ENCODE data around the gene SLC22A5.

SLC22A5 gene

DNA sequence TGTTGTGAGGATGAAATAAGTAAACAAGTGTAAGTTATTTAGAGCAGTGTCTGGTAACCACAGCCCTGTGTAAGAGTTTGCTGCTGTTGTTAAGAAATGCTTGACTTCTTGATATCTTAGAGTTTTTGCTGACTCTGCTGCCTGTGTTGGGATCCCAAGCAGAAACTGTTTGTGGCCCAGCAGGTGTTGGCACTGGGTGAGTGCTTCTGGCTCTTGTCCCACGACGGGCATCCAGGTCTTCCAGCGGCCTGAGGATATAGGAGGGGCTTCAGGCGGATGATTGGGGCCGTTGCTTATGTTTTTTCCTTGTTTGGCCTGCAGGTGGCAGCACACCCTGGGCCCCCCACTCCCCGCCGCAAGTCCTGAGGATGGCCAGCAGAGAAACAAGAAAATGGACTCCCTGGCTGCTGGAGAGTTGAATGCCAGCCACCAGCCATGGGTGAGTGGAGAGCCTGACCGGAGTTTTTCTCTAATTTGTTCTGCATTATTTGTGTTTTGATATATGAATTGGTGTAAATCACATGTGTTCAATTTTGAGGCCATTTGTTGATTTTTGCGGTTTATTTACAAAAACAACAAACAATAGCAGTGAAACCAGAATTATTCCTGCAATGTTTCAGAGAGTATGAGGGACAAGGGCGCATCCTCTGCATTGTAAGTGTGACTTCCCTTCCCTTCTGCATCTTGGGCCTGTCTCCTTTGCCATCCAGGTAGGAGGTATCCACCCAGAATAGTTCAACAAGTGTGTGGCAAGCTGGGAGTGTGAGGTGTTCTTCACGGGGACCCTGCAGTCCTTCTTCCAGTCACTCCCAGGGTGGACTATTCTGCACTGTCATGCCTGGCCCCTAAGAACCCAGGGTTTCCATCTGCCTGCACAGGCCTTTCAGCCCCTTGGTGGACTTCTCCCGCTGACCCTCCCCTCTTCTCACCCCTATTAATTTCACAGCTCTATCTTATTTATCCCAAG lies 50.3 kb downstream of the SLC22A5 start:
- peak; percentile 59 for DNase-seq (ENCODE audit: low read depth)
- in situ Hi-C loops (cut with HindIII; ENCODE audit: low sequenced_read_pairs) = no loop called here
- H3K4me3 ChIP-seq (ENCODE audit: low read depth, low read length) = no peak overlapping the region
- TF ChIP-seq, protein P1, sequence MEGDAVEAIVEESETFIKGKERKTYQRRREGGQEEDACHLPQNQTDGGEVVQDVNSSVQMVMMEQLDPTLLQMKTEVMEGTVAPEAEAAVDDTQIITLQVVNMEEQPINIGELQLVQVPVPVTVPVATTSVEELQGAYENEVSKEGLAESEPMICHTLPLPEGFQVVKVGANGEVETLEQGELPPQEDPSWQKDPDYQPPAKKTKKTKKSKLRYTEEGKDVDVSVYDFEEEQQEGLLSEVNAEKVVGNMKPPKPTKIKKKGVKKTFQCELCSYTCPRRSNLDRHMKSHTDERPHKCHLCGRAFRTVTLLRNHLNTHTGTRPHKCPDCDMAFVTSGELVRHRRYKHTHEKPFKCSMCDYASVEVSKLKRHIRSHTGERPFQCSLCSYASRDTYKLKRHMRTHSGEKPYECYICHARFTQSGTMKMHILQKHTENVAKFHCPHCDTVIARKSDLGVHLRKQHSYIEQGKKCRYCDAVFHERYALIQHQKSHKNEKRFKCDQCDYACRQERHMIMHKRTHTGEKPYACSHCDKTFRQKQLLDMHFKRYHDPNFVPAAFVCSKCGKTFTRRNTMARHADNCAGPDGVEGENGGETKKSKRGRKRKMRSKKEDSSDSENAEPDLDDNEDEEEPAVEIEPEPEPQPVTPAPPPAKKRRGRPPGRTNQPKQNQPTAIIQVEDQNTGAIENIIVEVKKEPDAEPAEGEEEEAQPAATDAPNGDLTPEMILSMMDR (IDR thresholded peaks at IDR 0.05; ENCODE audit: low read depth, low read length, missing control alignments) = peak; percentile 78

DNA sequence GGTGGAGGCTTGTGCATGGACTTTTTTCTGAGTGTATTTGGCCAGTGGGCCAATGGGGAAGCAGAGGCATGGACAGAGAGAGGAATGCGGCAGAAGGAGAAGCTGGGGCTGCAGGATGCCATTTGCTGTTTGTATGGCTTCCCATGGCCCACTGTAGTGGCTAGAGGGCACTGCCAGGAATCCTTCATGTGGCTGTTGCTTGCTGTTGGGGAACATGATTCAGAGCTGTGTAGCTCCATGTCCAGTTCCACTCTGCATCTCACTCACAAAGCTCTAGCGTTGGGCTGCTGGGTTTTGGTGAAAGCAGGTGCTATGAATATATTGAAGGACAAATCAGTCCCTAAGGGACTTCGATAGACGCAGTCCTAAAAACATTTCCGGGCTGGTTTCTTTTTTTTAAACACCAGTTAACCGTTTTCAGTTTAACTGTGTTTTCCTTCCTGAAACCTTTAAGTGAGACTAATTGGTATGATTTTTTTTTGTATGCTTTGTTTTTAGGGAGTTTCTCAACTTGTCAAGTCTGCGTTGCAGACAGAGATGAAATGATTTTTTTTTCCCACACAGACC lies 51.3 kb downstream of the SLC22A5 start:
- TF ChIP-seq, protein P1 (IDR thresholded peaks at IDR 0.05; ENCODE audit: low read depth, low read length, missing control alignments) = no peak
- DNase-seq (ENCODE audit: low read depth) = no peak
- no peak overlapping the region for H3K4me3 ChIP-seq (ENCODE audit: low read depth, low read length)
- in situ Hi-C loops (cut with HindIII; ENCODE audit: low sequenced_read_pairs) = no loop called here

DNA sequence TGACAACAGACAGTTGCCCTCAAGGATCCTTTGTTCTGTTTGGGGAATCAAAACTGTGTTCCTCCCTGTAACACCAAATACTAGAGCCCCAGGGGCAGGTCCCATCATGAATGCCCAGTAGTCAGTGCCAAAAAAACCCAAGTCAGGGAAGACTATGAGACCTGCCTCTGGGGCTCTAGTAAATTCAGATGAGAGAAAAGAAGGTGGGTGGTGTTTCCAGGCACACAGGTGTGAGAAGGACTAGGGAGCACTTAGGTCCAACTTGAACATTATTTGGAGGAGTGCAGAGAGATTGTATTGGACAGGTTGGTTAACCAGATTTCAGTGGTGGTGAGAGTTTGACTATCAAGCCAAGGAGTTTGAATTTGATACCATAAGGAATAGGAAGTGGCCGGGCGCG lies 52.0 kb downstream of the SLC22A5 start:
- TF ChIP-seq, protein P1 (IDR thresholded peaks at IDR 0.05; ENCODE audit: low read depth, low read length, missing control alignments) = no peak
- in situ Hi-C loops (cut with HindIII; ENCODE audit: low sequenced_read_pairs) = no loop called here
- DNase-seq (ENCODE audit: low read depth) = no peak
- H3K4me3 ChIP-seq (ENCODE audit: low read depth, low read length) = no peak overlapping the region

DNA sequence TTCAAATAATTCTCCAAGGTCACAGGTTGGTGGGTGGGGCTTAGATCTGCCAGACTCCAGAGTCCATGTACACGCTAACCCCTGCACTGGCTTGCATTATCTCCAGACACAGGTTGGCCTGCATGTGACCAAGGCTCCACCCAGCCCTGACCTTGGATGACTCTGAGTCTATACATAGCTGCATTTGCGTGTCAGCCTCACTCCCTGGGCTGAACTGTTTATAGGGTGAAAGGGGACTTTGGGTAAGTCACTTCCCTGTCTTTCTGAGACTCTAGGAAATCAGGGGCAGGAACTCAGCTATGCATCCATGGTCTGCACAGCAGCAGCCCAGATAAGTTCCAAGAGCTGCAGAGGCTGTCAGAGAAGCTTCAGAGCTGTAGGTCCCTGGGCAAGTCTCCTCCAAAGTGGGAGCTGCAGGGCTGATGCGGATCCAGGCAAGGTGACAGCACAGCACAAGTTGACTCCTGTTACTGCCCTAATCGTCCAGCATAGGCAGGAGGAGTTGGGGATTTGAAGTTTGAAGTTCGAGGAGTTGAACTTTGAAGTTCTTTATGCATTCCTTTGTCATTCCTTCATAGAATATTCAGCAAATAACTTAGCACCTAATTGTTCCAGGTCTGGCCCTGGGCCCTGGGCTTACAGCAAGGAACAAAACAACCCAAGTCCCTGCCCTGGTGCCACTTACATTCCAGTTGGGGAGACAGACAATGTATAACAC lies 53.4 kb downstream of the SLC22A5 start:
- in situ Hi-C loops (cut with HindIII; ENCODE audit: low sequenced_read_pairs) = no loop called here
- DNase-seq (ENCODE audit: low read depth) = no peak
- TF ChIP-seq, protein P1 (IDR thresholded peaks at IDR 0.05; ENCODE audit: low read depth, low read length, missing control alignments) = no peak
- H3K4me3 ChIP-seq (ENCODE audit: low read depth, low read length) = no peak overlapping the region

DNA sequence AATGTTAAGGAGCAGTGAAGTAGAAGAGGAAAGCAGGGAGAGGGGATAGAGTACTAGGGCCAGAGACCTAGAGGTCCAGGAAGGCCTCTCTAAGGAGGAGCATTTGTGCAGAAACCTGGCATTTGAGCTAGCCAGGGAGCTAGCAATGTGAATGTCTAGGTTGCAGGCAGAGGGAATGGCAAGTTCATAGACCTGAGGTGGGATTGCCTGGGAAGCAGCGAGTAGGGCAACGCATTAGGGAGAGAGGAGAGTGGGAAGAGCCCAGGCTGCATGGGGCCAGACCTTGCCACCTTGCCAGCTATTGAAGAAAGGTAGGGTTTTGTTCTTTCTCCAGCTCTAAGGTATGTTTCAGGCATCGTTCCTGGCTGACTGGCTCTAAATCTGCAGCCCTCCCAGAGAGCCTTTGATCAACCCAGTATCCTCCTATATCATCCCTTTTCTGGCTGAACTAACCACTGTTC lies 54.0 kb downstream of the SLC22A5 start:
- H3K4me3 ChIP-seq (ENCODE audit: low read depth, low read length) = no peak overlapping the region
- TF ChIP-seq, protein P1 (IDR thresholded peaks at IDR 0.05; ENCODE audit: low read depth, low read length, missing control alignments) = no peak
- DNase-seq (ENCODE audit: low read depth) = no peak
- in situ Hi-C loops (cut with HindIII; ENCODE audit: low sequenced_read_pairs) = no loop called here

DNA sequence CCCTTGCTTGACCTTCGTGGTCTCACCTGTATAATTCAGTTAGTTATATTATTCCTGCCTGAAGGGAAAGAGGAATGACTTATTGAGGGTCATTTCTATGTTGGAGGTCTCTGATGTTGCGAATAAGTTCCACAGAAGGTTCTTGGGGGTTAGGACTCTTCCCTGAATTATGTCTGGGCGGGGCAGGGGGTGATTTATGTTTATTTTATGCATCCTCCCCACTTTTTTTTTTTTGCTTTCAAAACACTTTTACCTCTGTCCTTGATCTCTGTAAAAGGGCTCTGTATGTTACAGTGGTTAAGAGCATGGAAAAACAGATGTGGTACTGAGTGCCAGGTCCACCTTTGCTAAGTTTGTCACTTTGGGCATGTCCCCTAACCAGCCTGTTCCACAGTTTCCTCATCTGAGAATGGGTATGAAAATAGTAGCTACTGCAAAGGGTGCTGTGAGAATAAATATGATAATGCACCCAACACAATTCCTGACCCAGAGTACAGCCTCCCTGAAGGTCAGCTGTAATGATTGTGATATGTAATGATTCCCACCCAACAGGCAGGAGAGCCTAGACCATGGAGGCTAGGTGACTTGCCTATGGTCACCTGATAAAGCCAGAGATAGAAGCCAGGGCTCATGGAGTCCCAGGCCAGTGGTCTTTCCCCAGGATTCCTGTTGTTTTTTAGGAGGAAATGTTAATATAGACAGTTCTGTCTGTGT lies 54.8 kb downstream of the SLC22A5 start:
- DNase-seq (ENCODE audit: low read depth) = no peak
- in situ Hi-C loops (cut with HindIII; ENCODE audit: low sequenced_read_pairs) = no loop called here
- TF ChIP-seq, protein P1 (IDR thresholded peaks at IDR 0.05; ENCODE audit: low read depth, low read length, missing control alignments) = no peak
- no peak overlapping the region for H3K4me3 ChIP-seq (ENCODE audit: low read depth, low read length)

All from astrocyte of the cerebellum (primary cell).